Heart left ventricle (tissue), 16 donors: Measurements from ENCODE around the gene FHOD1. TPM values are rescaled to one million over a fixed set of nuclear protein-coding genes. Genes with fewer than 3 reads are reported as not detected.

Experiments
- ATAC-seq, 4 donors: fragments of 200-7000 bp; cut with Tn5 transposase; one replicate each; pipeline ENCODE4 v1.9.1; 2020 to 2022; ENCODE audit warnings: moderate library complexity in 4 of 4, mild to moderate bottlenecking in 3 of 4, moderate number of reproducible peaks in 1 of 4
- DNase-seq, 5 donors: peaks; one replicate each; pipeline ENCODE4 v3.0.0-alpha.2; 2020
- H3K27ac ChIP-seq, 12 donors: fragments of 200-600 bp; sonication (generic) in 4 of 12; one replicate each; pipeline versions ENCODE4 v1.5.0 to v1.8.0; 2016 to 2022; ENCODE audit warnings: mild to moderate bottlenecking in 2 of 12
- H3K27me3 ChIP-seq, 9 donors: fragments of 200-600 bp; sonication (generic) in 2 of 9; one replicate each; pipeline versions ENCODE4 v1.5.1 to v1.8.0; 2016 to 2022; ENCODE audit warnings: mild to moderate bottlenecking in 3 of 9
- H3K36me3 ChIP-seq, 9 donors: fragments of 200-600 bp; sonication (generic) in 2 of 9; one replicate each; pipeline versions ENCODE4 v1.5.0 to v1.8.0; 2018 to 2022; ENCODE audit warnings: mild to moderate bottlenecking in 2 of 9
- H3K4me1 ChIP-seq, 12 donors: fragments of 200-600 bp; sonication (generic) in 4 of 12; one replicate each; pipeline versions ENCODE4 v1.5.0 to v1.8.0; 2016 to 2022; ENCODE audit warnings: mild to moderate bottlenecking in 3 of 12
- H3K4me3 ChIP-seq, 12 donors: fragments of 200-600 bp; sonication (generic) in 4 of 12; one replicate each; pipeline versions ENCODE4 v1.5.0 to v1.8.0; 2017 to 2022; ENCODE audit warnings: mild to moderate bottlenecking in 9 of 12, moderate library complexity in 4 of 12
- H3K9me3 ChIP-seq, 12 donors: fragments of 200-600 bp; sonication (generic) in 4 of 12; one replicate each; pipeline versions ENCODE4 v1.5.0 to v1.8.0; 2016 to 2022; ENCODE audit warnings: mild to moderate bottlenecking in 1 of 12
- CTCF ChIP-seq, 12 donors: fragments of 200-600 bp; sonication (generic) in 4 of 12; IDR thresholded peaks; one replicate each; pipeline versions ENCODE4 v1.5.0 to v1.8.0; 2018 to 2022; ENCODE audit warnings: antibody characterized with exemption in 12 of 12, mild to moderate bottlenecking in 5 of 12
- POLR2A ChIP-seq, 2 donors: fragments of 450-650 bp; IDR thresholded peaks; one replicate each; pipeline ENCODE4 v1.6.1; 2017; ENCODE audit warnings: antibody characterized with exemption in 2 of 2, mild to moderate bottlenecking in 2 of 2, moderate library complexity in 2 of 2
- WGBS, 4 donors: extraction: QIAGEN DNeasy Blood & Tissue Kit in 2 of 4; methylation state at CpG; one replicate each; pipeline versions ENCODE4 v1.1.5 to v1.1.7; 2013 to 2018; 5-methylcytosine and 5-hydroxymethylcytosine counted together
- intact Hi-C, 10 donors: fragments of 100-400 bp; cut with DNase I; formaldehyde crosslinking; loops; one replicate each; pipeline versions ENCODE4 v1.11.1 to v1.14.2; 2022
- polyA plus RNA-seq, 2 donors: library from polyadenylated mRNA; stranded (reverse); fragments of 200-250 nt; gene quantifications; one replicate each; pipeline ENCODE4 v1.2.3, GENCODE V29; 2013
- total RNA-seq, 9 donors: library from RNA; depleted of rRNA in 2 of 9; stranded (reverse); fragments of >200 nt in 2 of 9; fragmentation: NEBNext Ultra II Directional in 3 of 9; extraction: Animal tissue kit (Norgen Biotek cat#: 25700) in 3 of 9; gene quantifications; one replicate each; pipeline versions ENCODE4 v1.1.0 to v1.2.4, GENCODE V29; 2016 to 2023
- donor health status: ischemic (EF 13 %, LVEDD 7.1; RV severe dilation, severe dysfunction).
- donor health status: healthy with polysubstance abuse.
- donor health status: DM: no; HTN: yes; CAD: no.
- donor health status: DM: no; HTN: no; CAD: no.
- donor health status: ischemic (EF 25% LVEDD 6.9; RV normal size, moderate dysfunction).
- donor health status: ischemic (EF 25% LVEDD 5.7; RV mildly dilated, moderate dysfunction).
- donor health status: healthy.
- donor health status: DM: yes; HTN: yes; CAD: no.
- donor health status: ischemic (EF 35%, LVEDD 5.7; RV mildly dilated, moderate dysfunction).
- donor health status: nonischemic (EF 11% LVEDD 7.7; RV severe dilation, severe dysfunction).
- donor health status: DM: yes; HTN: yes; CAD: no.
- donor health status: PGD.
- donor health status: ischemic (EF 29% LVEDD 5.4; RV normal size, mild dysfunction).
- donor health status: nonischemic (EF 23%, LVEDD 6.1; RV moderate dilation, normal function).

FHOD1 gene
- total and polyA plus RNA-seq, 11 donors = 9.6 to 30.3 (median 18.0) TPM

DNA sequence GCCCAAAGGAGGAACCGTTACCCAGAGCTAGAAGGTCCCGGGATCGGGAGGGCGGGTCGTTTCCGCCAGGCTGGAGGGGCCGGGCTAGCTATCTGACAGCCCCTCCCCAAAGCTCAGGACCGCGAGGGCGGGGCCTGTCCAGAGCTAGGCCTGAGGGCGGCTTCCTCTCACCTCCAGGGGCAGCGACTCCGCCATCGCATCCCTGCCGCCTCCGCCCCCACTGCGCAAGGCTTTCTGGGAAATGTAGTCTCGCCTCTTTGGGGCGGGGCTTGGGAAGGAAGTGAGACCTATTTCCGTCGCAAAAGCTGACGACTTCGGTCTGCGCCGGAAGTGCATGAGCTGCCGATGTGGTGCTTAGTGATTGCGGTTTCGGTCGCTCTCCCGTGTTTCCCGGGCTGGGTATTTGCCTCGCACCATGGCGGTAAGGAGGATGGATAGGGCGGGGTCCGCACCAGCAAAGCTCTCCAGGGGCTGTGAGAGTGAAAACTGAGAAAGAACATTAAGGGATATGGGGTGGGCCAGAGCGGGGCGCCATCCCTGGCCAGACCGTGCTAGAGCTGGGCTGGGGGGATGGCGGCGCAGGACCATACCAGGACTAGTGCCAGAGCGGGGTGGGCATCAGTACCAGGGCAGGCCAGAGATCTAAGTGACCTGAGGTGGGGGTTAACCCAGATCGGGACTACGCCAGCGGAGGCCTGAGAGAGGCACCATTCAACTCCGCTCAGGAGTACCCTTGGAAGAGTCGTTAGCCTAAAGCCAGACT lies 20.3 kb downstream of the FHOD1 start, which contains the start of gene TMEM208:
Gene TMEM208, plus strand, starts transcription at position 327 of the 763 bp plus-strand sequence. Its CDS starts 89 bp downstream, at position 416.
- TF ChIP-seq CTCF (IDR thresholded peaks at IDR 0.05) (peak in 6 of 12 donors; percentile 1 to 39 (median 13)), POLR2A (IDR thresholded peaks at IDR 0.05) (peak in 1 of 2 donors; percentile 70)
- 0 to 1% (median 1%) methylated on average over 35 to 46 of the region's 46 CpGs for WGBS, 4 donors

DNA sequence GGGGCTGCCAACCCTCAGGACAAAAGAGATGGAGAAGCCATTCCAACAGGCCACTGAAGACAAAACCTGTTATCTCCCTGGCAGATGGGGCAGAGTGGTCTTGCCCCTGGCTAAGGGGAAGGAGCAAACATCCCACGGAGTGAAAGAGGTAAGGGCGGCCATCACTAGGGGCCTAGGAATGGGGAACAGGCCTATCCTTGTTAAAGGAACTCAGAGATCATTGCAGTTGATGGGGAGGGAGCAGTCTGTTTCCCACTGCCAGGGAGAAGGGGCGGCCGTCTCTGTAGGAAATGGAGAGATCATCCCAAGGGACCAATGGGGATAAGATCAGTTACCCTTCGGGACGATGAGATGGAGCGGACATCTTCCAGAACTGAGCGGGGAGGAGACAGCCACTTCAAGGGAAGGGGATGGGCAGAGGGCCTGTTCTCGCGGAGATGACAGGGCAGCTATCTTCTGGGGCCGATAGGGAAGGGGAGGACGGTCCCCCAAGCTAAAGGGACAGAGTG lies 20.9 kb downstream of the FHOD1 start:
- TF ChIP-seq POLR2A (IDR thresholded peaks at IDR 0.05) (no peak), CTCF (IDR thresholded peaks at IDR 0.05) (no peak)
- WGBS, 4 donors = 8 to 9% (median 9%) methylated on average over 12 of the region's 12 CpGs
- Histone ChIP-seq H3K36me3 (peaks cover 0 to 41% (median 34%) of the 10 kb centered on the region in 9 donors), H3K4me1 (peaks cover 2 to 32% (median 17%) of the 10 kb centered on the region in 12 donors), H3K4me3 (peak overlapping the region; percentile 45 to 97 (median 84)), H3K27ac (peak overlapping the region; percentile 66 to 94 (median 90)), H3K9me3 (no peaks in the 10 kb centered on the region), H3K27me3 (no peaks in the 10 kb centered on the region)
- ATAC-seq (no peak), DNase-seq (peak in 1 of 5 donors; percentile 52)
- intact Hi-C loops = loop anchor here in 5 of 10 donors (2.0 to 5.0 kb wide), 3 partner anchors 20 to 44 kb away; partner anchors contain the start of genes E2F4 (in 4 of the 5), EXOC3L1 (in 4 of the 5), FHOD1 (in 1 of the 5) and MATCAP1 (in 1 of the 5)

More for the DNA sequence above, 20.3 kb downstream of the FHOD1 start, which contains the start of gene TMEM208:
- peaks cover 0 to 48% (median 40%) of the 10 kb centered on the region in 9 donors for H3K36me3 ChIP-seq
- peaks cover 2 to 32% (median 17%) of the 10 kb centered on the region in 12 donors for H3K4me1 ChIP-seq
- H3K4me3 ChIP-seq = peak within 1 kb of the TSS; percentile 55 to 97 (median 84)
- DNase-seq = peak; percentile 98 to 99 (median 99)
- ATAC-seq = peak; percentile 95 to 98 (median 96)
- intact Hi-C loops = loop anchor here in 5 of 10 donors (2.0 to 5.0 kb wide), 3 partner anchors 20 to 44 kb away; partner anchors contain the start of genes E2F4 (in 4 of the 5), EXOC3L1 (in 4 of the 5), FHOD1 (in 1 of the 5) and MATCAP1 (in 1 of the 5)
- H3K27me3 ChIP-seq = no peaks in the 10 kb centered on the region
- H3K27ac ChIP-seq = peak within 1 kb of the TSS; percentile 66 to 94 (median 90)
- H3K9me3 ChIP-seq = no peaks in the 10 kb centered on the region

GRCh38 chr16:67223992-67224391 lies 23.3 kb downstream of the FHOD1 start:
- peaks cover 0 to 23% (median 10%) of the 10 kb centered on the region in 9 donors for H3K36me3 ChIP-seq

More at GRCh38 chr16:67223992-67224391, 23.3 kb downstream of the FHOD1 start:
- peaks cover 2 to 32% (median 17%) of the 10 kb centered on the region in 12 donors for H3K4me1 ChIP-seq
- intact Hi-C loops = no loop called here
- no peaks in the 10 kb centered on the region for H3K27me3 ChIP-seq
- H3K9me3 ChIP-seq = no peaks in the 10 kb centered on the region
- H3K27ac ChIP-seq = peak overlapping the region in 1 of 12 donors; percentile 49
- ATAC-seq = no peak
- DNase-seq = no peak
- no peak overlapping the region for H3K4me3 ChIP-seq
- no peak for TF ChIP-seq POLR2A (IDR thresholded peaks at IDR 0.05)
- TF ChIP-seq CTCF (IDR thresholded peaks at IDR 0.05) = no peak
- 49 to 67% (median 62%) methylated on average over 3 of the region's 3 CpGs for WGBS, 4 donors
